HG03342 (cell line): ENCODE measurements around the gene LHX3.

Source experiments
- ATAC-seq: cut with Tn5 transposase; IDR thresholded peaks from one replicate; pipeline ENCODE4 v1.9.1; 2021; ENCODE audit warnings: mild to moderate bottlenecking, moderate library complexity; ENCODE audit not compliant: unreplicated experiment

Gene LHX3

GRCh38 chr9:136194540-136194939 is 10.4 kb downstream of the LHX3 start:
- ATAC-seq: no peak

- no peak for ATAC-seq
Measured at GRCh38 chr9:136193891-136194279, 11.0 kb downstream of the LHX3 start.

- ATAC-seq: no peak
Measured at GRCh38 chr9:136193127-136193890, 11.6 kb downstream of the LHX3 start.

- no peak for ATAC-seq
Measured at GRCh38 chr9:136192289-136193126, 12.4 kb downstream of the LHX3 start.

- ATAC-seq: no peak
Measured at GRCh38 chr9:136191960-136192286, 13.0 kb downstream of the LHX3 start.

- no peak for ATAC-seq
Measured at GRCh38 chr9:136191099-136191959, 13.6 kb downstream of the LHX3 start.

- ATAC-seq: no peak
Measured at GRCh38 chr9:136190656-136191055, 14.3 kb downstream of the LHX3 start.

- no peak for ATAC-seq
Measured at GRCh38 chr9:136190237-136190601, 14.7 kb downstream of the LHX3 start.

- ATAC-seq: no peak
Measured at GRCh38 chr9:136189394-136190236, 15.3 kb downstream of the LHX3 start.

GRCh38 chr9:136187683-136188586 is 17.0 kb downstream of the LHX3 start:
- no peak for ATAC-seq

- ATAC-seq: no peak
Measured at GRCh38 chr9:136187197-136187596, 17.7 kb downstream of the LHX3 start.

DNA sequence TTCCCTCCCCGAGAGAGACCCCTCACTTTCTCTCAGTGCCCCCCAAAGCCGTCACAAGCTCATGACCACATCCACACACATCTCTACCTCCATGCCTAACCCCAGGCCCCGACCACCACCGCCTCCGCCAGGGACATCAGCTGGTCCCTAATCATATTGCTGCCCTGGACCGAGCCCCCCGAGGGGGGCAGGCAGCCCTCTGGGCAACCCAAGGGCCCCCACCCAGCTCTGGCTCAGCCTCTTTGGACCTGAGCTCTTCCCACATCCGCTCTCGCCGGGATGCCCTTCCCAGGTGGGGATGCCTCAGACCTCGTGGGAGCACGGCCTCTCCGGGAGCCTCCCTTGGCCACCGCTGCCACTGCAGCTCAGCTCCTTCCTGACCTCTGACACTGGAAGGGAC is 18.5 kb downstream of the LHX3 start:
- ATAC-seq: no peak

DNA sequence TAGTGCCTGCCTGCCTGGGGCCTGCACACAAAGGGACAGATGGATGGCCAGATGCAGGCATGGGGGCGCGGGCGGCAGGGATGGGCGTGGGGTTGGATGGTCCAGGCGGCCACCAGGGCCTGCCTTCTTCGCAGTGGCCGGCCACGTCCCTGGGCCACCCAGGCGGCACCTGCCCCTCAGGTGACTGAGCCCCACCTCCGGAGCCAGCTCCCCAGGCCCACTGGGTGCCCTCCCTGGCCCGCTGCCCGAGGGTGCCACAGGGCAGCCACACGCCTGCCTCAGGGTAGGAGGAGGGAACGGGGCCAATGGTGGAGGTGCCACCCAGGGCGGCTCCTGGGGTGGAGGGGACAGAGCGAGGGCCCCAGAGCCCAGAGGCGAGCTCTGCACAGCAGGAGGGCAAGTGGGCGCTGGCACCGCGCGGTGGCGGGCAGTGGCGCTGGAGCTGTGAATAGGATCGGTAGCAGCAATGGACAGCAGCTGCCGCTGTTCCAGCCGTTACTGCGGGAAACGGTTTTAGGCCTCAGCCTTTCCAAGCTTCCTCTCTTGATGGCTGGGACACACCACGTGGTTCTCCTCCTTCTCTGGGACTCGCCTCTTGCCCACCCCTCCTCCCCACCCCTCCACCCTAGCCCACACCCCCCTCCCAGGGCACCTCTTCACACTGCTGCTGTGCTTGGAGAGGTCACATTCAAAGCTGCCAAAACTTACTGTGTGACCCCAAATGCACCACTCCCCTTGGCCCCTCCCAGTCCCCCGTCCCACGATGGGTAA is 19.1 kb downstream of the LHX3 start:
- ATAC-seq: no peak

GRCh38 chr9:136185066-136185465 is 19.9 kb downstream of the LHX3 start:
- ATAC-seq: no peak

DNA sequence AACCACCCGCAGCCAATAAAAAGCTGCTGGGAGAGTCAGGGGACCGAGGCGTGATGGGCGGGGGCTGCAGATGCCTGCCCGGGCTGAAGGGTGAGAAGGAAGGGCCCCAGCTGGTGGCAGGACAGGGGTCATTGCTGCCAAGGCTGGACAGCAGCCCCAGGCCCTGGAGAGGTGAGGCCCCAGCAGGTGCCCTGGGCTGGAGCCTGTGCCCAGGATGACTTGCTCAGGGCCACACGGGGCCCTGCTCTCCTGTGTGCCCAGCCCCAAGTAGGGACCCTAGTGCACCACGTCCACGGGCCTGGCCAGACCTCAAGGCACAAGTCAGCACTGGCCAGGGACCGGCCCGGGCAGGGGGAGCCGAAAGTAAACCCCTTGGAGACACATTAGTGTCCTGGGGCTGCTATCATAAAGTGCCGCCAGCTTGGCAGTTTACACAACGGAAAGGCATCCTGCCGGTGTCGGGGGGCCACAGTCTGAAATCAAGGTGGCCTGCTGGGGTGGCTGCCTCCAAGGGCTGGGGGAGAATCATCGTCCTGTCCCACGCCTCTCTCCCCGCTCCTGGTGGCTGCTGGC is 22.0 kb downstream of the LHX3 start:
- ATAC-seq: no peak

- no peak for ATAC-seq
Measured at GRCh38 chr9:136182420-136182787, 22.5 kb downstream of the LHX3 start.

DNA sequence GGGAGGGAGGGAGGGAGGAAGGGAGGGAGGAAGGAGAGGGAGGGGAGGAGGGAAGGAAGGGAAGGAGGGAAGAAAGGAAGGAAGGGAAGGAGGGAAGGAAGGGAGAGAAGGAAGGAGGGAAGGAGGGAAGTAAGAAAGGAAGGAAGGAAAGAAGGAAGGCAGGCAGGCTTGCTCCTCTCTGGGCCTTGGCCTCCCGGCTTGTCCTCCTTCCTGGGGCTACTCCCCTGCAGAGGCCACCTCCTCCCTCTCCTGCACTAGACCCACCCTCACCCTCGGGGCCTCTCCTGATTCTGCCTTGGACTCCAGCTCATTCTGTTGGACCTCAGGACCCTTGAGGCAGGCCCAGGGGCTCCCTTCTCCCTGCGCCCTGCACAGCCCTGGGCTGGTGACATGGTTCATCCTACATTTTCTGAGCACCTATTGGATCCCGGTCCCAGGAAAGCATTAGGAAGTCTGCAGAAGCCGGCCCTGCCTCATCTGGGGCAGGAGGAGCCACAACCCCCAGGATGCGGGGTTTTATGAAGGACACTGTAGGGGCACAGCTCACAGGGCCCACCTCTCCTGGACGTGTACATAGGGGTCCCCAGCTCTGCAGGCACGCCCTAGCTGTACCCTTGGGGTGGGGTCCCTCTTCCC is 23.0 kb downstream of the LHX3 start:
- no peak for ATAC-seq

- ATAC-seq: no peak
Measured at GRCh38 chr9:136180586-136180985, 24.3 kb downstream of the LHX3 start.
